Activated CD8-positive, alpha-beta memory T cell treated with anti-CD3 and anti-CD28 coated beads, Interleukin-2, amount 50 U/mL, for 24 hours (primary cell): ENCODE data around the gene SAA1.

ENCODE experiments used
- DNase-seq: peaks from one replicate; pipeline ENCODE4 v3.0.0-alpha.2; 2020; ENCODE audit errors: extremely low read depth

SAA1 gene

DNA sequence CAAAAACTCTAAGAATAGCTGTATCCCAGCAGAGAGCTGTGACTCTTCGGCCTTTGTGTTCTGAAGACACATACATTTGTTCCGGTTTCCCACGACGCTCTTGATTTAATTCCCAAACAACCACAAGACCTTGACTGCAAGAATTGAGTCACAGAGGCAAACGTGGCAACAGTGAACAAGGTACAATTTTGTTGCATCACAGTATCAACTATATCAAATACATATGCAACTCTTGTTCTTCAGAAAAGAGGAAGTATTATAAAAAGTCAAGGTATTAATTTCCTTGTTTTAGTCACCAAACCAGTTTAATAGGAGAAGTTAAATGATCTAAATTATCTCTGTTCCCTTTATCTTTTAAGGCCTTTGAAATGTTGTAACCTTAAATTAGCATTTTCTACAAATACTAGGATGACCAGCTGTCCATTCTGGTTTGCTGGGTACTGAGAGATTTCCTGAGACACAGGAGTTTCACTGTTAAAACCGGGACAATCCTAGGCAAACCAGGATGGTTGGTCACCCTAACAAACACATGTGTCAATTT is 44.8 kb downstream of the SAA1 start:
- no peak for DNase-seq

- DNase-seq, result no peak
Observed at GRCh38 chr11:18312012-18312411, 45.9 kb downstream of the SAA1 start.

DNA sequence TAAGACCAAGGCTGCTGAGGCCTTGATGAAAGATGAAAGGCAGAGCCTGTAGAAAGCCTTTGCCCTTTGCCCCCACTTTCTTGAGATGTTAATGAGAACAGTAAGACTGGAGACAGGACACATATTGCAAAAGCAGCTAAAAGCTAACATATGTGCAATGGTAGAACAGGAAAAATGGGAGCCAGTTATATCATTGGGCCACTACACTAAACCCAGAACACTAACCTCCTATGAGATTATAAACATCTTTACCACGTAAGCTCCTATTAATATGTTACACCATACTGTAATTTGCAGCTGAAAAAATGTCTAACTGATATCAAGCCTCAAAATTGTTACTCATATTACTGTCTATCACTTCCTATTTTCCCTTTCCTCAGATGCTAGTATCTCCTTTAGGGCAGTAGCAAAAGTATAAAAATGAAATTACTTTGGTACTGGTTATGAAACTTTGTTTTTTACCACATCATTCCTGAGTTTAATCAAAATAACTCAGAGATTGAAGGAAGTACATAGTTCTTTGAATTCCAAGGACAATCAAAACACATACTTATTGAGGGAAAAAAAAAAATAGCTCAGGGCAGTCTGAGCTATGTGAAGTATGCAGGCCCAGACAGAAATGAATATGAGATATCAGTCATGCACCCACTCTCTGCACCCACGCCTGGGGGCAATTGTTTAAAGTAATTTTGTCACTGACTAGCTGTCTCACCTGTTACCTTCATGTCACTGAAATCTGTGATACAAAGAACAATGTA is 46.8 kb downstream of the SAA1 start:
- no peak for DNase-seq

DNA sequence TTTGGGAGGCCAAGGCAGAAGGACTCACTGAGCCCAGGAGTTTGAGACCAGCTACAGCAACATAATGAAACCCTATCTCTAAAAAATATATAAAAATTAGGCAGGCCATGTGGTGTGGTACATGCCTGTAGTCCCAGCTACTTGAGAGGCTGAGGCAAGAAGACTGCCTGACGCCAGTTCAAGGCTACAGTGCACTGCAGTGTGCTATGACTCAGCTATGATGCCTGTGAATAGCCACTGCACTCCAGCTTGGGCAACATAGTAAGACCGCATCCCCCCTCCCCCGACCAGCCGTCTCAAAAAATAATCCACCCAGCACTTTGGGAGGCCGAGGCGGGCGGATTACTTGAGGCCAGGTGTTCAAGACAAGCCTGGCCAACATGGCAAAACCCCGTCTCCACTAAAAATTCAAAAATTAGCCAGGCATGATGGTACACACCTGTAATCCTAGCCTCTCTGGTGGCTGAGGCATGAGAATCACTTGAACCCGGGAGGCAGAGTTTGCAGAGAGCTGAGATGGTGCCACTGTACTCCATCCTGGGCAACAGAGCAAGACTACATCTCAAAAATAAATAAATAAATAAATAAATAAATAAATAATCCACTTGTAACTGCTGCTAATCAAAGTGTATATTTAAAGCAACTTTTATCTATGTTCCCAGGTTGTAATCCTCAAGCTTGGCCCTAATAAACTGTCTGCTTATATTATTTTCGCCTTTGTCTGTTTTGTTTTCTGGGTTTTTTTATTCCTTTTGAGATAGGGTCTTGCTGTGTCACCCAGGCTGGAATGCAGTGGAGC is 48.1 kb downstream of the SAA1 start:
- no peak for DNase-seq

DNA sequence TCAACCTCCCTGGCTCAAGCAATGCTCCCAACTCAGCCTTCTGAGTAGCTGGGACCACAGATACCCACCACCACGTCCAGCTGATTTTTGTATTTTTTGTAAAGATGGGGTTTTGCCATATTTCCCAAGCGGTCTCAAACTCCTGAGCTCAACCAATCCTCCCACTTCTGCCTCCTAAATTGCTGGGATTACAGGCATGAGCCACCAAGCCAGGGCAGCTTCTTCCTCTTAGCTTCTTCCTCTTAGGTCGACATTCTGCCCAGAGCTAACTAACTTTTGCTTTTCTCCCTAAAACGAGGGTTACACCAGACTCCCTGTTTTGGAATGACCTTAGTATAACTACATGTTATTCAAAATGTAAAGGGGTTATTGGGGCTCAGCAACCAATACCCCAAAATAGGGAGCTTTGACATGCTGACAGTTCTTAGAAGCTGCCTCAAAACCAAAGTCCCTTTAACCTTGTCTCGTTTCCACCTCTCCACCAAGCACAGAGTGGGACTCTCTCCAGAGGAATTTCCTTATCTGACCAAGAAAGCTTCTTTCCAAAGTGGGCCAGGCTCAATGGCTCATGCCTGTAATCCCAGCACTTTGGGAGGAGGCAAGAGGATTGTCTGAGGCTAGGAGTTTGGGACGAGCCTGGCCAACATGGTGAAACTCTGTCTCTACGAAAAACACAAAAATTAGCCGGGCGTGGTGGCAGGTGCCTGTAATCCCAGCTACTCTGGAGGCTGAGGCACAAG is 48.9 kb downstream of the SAA1 start:
- DNase-seq, result no peak

DNA sequence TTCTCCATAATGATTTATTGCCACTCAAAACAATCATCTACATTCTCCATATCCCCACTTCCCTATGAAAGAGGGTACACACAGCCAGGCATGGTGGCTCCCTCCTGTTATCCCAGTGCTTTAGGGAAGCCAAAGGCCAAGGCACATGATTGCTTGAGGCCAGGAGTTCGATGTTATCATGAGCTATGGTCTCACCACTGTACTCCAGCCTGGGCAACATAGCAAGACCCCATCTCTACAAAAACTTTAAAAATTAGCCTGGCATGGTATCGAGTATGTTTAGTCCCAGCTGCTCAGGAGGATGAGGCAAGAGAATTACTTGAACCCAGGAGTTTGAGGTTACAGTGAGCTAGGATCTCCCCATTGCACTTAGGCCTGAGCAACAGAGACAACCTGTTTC is 49.8 kb downstream of the SAA1 start:
- no peak for DNase-seq

DNA sequence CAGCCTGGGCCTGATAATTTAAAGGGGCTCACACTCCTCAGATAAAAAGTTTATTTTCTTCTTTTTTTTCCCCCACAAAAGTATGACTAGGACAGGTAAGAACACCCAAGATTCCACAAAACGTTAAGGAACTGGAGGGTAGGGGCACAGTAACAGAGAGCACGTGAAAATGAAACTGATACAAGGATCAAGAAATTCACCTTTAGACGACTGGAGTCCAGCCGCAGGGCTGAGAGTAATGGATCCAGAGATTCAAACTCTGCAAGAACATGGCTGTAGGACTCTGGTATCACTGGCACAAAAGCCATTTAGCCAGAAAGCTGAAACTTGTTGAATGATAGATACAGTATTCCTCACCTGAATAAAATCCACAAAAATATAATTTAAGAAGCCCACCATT is 51.5 kb downstream of the SAA1 start:
- DNase-seq, result no peak
